ENCODE results near the gene ZC2HC1C. TPM values are rescaled to one million over a fixed set of nuclear protein-coding genes. Genes with fewer than 3 reads are reported as not detected.

The ZC2HC1C gene
- total and polyA plus RNA-seq, 2 of the 13 experiments (the other 11 are each of a cell fraction or from before 2014, with no cell fraction given), result 3.3 to 3.5 TPM

DNA sequence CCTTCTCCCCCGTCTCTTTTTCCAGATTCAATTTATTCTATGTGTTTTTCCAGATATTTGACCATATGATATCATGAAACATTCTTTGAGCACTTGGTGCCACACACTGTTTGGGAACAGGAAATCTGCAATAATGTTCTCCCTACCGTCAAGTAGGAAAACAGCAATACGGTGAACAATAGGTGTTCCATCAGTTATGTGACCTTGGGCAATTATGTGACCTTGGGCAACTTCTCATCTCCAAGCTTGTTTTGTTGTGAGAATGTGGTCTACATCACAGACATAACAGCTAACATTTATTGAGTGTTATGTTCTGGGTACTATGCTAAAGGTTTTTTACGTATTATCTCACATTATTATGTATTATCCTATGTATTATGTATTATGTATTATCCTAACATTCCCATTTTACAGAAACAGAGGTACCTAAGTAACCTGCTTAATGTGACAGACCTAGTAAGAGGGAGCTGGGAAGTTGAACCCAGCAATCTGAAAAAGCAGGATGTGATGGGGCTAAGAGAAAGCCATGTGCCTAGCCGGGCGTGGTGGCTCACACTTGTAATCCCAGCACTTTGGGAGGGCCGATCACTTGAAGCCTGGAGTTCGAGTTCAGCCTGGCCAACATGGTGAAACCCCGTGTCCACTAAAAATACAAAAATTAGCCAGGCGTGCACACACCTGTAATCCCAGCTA, 58.6 kb downstream of the ZC2HC1C start (continued):
- TF ChIP-seq ZBTB49 (CRISPR knock-in tag; IDR thresholded peaks at IDR 0.05; ENCODE audit: borderline replicate concordance), result no peak
- no peak for TF ChIP-seq MXI1 (IDR thresholded peaks at IDR 0.05; ENCODE audit: borderline replicate concordance, low read depth, low read length)
- TF ChIP-seq, protein P1, sequence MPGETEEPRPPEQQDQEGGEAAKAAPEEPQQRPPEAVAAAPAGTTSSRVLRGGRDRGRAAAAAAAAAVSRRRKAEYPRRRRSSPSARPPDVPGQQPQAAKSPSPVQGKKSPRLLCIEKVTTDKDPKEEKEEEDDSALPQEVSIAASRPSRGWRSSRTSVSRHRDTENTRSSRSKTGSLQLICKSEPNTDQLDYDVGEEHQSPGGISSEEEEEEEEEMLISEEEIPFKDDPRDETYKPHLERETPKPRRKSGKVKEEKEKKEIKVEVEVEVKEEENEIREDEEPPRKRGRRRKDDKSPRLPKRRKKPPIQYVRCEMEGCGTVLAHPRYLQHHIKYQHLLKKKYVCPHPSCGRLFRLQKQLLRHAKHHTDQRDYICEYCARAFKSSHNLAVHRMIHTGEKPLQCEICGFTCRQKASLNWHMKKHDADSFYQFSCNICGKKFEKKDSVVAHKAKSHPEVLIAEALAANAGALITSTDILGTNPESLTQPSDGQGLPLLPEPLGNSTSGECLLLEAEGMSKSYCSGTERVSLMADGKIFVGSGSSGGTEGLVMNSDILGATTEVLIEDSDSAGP (CRISPR knock-in tag; IDR thresholded peaks at IDR 0.05; ENCODE audit: borderline replicate concordance), result no peak
- no peak for TF ChIP-seq MTF2 (CRISPR knock-in tag; IDR thresholded peaks at IDR 0.05; ENCODE audit: borderline replicate concordance)
- TF ChIP-seq BRF2 (CRISPR knock-in tag; IDR thresholded peaks at IDR 0.05), result no peak
- TF ChIP-seq MLLT10 (CRISPR knock-in tag; IDR thresholded peaks at IDR 0.05), result no peak
- TF ChIP-seq ELF4 (CRISPR knock-in tag; IDR thresholded peaks at IDR 0.05; ENCODE audit: borderline replicate concordance), result no peak
- TF ChIP-seq TCF7L2 (IDR thresholded peaks at IDR 0.05; ENCODE audit: low read depth, low read length), result no peak
- TF ChIP-seq SAP130 (CRISPR knock-in tag; IDR thresholded peaks at IDR 0.05; ENCODE audit: low read depth), result peak; percentile 31; the same call in 1 of the 2 replicates
- no peak for TF ChIP-seq ZNF142 (CRISPR knock-in tag; IDR thresholded peaks at IDR 0.05)
- no peak for TF ChIP-seq SP5 (CRISPR knock-in tag; IDR thresholded peaks at IDR 0.05; ENCODE audit: borderline replicate concordance, low read depth)
- TF ChIP-seq IRF2 (CRISPR knock-in tag; IDR thresholded peaks at IDR 0.05), result no peak
- no peak for TF ChIP-seq ZNF160 (CRISPR knock-in tag; IDR thresholded peaks at IDR 0.05)
- no peak for TF ChIP-seq RXRB (CRISPR knock-in tag; IDR thresholded peaks at IDR 0.05; ENCODE audit: borderline replicate concordance)
- TF ChIP-seq ZNF883 (CRISPR knock-in tag; IDR thresholded peaks at IDR 0.05; ENCODE audit: not compliant biosample characterization), result no peak
- no peak for TF ChIP-seq NR2F2 (IDR thresholded peaks at IDR 0.05; ENCODE audit: borderline replicate concordance, low read depth)
- TF ChIP-seq SOX6 (IDR thresholded peaks at IDR 0.05), result no peak
- peak; percentile 65 for TF ChIP-seq SOX6 (CRISPR knock-in tag; IDR thresholded peaks at IDR 0.05)
- no peak for TF ChIP-seq TCF7 (IDR thresholded peaks at IDR 0.05; ENCODE audit: low read depth)
- TF ChIP-seq ZNF775 (CRISPR knock-in tag; IDR thresholded peaks at IDR 0.05; ENCODE audit: borderline replicate concordance), result no peak
